GM12878 (cell line): Measurements from ENCODE around the gene CYP4F8.

Experiments used
- EGR1 ChIP-seq, 2 experiments: IDR thresholded peaks; 1 replicate in 1 of 2; 2 replicates in 1 of 2; pipeline ENCODE4 v1.6.1; 2011 to 2012; ENCODE audit warnings: low read depth in 2 of 2, low read length in 2 of 2, borderline replicate concordance in 1 of 2, mild to moderate bottlenecking in 1 of 2, moderate library complexity in 1 of 2
- JUND ChIP-seq: IDR thresholded peaks from 2 replicates; pipeline ENCODE4 v1.6.1; 2012; ENCODE audit warnings: low read depth, mild to moderate bottlenecking, low read length, improper control_type of control experiment, moderate library complexity
- MXI1 ChIP-seq: fragments of 150-350 bp; IDR thresholded peaks from 2 replicates; pipeline ENCODE4 v1.6.1; 2011; ENCODE audit warnings: low read depth, mild to moderate bottlenecking, inconsistent platforms, low read length, improper control_type of control experiment
- NFIC ChIP-seq: IDR thresholded peaks from 2 replicates; pipeline ENCODE4 v1.6.1; 2012; ENCODE audit warnings: low read depth, mild to moderate bottlenecking, inconsistent platforms, low read length, moderate library complexity
- POLR2A ChIP-seq: IDR thresholded peaks from 2 replicates; pipeline ENCODE4 v1.6.1; 2011; ENCODE audit warnings: low read depth, mild to moderate bottlenecking, low read length
- RFX5 ChIP-seq: IDR thresholded peaks from 2 replicates; pipeline ENCODE4 v1.6.1; 2011; ENCODE audit warnings: low read depth, low read length, improper control_type of control experiment
- TF ChIP-seq, protein P1 (sequence below): IDR thresholded peaks from 2 replicates; pipeline ENCODE4 v1.6.1; 2012; ENCODE audit warnings: mild to moderate bottlenecking, low read depth, low read length
- TF ChIP-seq, protein P2 (sequence below), 3 experiments: IDR thresholded peaks in 2 of 3; conservative IDR thresholded peaks in 1 of 3; 2 replicates each; pipeline ENCODE4 v1.5.1; 2011; ENCODE audit warnings: low read depth in 3 of 3, low read length in 3 of 3, mild to moderate bottlenecking in 3 of 3, control low read depth in 2 of 3, moderate library complexity in 2 of 3, inconsistent platforms in 1 of 3, mixed read lengths in 1 of 3; ENCODE audit not compliant: control insufficient read depth in 2 of 3, insufficient read depth in 1 of 3; ENCODE audit errors: extremely low read depth in 1 of 3
- TF ChIP-seq, protein P3 (sequence below): IDR thresholded peaks from 2 replicates; pipeline ENCODE4 v1.6.1; 2012; ENCODE audit warnings: low read depth, low read length, improper control_type of control experiment

DNA sequence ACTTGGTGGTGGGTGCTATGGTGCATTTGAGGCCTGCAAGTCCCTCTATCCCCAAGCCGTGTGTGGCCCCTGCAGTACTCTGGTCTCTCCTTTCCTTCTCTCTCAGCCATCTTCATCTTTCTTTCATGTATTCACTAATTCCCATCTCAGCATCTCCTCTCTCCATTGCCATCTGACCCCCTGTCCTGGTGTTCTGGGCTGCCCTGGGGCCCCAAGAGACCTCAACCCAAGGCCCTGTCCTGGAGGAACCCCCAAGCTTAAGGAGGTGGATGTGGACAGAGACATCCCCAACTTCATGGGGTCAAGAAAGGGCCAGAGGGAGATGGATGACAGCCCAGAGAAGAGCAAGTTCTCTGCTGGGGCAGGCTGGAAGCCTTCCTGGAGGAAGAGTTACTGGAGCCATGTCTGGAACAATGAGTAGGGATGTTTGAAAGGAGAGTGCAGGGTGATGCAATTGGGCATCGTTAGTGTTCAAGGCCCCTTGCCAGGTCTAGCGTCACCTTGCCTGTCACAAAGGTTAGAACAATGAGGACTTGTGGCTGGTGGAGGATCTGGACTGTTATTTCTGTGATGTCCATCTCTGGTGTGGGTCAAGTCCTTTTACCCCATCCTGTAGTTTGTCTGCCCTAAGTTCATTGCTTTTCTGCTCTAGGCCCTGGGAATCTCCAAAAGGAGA lies 29.2 kb downstream of the CYP4F8 start:
- TF ChIP-seq, protein P1, sequence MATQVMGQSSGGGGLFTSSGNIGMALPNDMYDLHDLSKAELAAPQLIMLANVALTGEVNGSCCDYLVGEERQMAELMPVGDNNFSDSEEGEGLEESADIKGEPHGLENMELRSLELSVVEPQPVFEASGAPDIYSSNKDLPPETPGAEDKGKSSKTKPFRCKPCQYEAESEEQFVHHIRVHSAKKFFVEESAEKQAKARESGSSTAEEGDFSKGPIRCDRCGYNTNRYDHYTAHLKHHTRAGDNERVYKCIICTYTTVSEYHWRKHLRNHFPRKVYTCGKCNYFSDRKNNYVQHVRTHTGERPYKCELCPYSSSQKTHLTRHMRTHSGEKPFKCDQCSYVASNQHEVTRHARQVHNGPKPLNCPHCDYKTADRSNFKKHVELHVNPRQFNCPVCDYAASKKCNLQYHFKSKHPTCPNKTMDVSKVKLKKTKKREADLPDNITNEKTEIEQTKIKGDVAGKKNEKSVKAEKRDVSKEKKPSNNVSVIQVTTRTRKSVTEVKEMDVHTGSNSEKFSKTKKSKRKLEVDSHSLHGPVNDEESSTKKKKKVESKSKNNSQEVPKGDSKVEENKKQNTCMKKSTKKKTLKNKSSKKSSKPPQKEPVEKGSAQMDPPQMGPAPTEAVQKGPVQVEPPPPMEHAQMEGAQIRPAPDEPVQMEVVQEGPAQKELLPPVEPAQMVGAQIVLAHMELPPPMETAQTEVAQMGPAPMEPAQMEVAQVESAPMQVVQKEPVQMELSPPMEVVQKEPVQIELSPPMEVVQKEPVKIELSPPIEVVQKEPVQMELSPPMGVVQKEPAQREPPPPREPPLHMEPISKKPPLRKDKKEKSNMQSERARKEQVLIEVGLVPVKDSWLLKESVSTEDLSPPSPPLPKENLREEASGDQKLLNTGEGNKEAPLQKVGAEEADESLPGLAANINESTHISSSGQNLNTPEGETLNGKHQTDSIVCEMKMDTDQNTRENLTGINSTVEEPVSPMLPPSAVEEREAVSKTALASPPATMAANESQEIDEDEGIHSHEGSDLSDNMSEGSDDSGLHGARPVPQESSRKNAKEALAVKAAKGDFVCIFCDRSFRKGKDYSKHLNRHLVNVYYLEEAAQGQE, result no peak
- TF ChIP-seq JUND (no peak), POLR2A (no peak), NFIC (no peak), MXI1 (no peak), RFX5 (no peak), EGR1 (IDR thresholded peaks at IDR 0.05; ENCODE audit: borderline replicate concordance in 1 of 2, low read depth in 2 of 2, low read length in 2 of 2) (no peak)
- TF ChIP-seq, protein P2, sequence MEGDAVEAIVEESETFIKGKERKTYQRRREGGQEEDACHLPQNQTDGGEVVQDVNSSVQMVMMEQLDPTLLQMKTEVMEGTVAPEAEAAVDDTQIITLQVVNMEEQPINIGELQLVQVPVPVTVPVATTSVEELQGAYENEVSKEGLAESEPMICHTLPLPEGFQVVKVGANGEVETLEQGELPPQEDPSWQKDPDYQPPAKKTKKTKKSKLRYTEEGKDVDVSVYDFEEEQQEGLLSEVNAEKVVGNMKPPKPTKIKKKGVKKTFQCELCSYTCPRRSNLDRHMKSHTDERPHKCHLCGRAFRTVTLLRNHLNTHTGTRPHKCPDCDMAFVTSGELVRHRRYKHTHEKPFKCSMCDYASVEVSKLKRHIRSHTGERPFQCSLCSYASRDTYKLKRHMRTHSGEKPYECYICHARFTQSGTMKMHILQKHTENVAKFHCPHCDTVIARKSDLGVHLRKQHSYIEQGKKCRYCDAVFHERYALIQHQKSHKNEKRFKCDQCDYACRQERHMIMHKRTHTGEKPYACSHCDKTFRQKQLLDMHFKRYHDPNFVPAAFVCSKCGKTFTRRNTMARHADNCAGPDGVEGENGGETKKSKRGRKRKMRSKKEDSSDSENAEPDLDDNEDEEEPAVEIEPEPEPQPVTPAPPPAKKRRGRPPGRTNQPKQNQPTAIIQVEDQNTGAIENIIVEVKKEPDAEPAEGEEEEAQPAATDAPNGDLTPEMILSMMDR (IDR thresholded peaks at IDR 0.05 in 2 of 3, conservative IDR thresholded peaks at IDR 0.05 in 1 of 3; ENCODE audit: control insufficient read depth in 2 of 3, extremely low read depth in 1 of 3, insufficient read depth in 1 of 3, low read depth in 3 of 3, low read length in 3 of 3), result no peak
- TF ChIP-seq, protein P3, sequence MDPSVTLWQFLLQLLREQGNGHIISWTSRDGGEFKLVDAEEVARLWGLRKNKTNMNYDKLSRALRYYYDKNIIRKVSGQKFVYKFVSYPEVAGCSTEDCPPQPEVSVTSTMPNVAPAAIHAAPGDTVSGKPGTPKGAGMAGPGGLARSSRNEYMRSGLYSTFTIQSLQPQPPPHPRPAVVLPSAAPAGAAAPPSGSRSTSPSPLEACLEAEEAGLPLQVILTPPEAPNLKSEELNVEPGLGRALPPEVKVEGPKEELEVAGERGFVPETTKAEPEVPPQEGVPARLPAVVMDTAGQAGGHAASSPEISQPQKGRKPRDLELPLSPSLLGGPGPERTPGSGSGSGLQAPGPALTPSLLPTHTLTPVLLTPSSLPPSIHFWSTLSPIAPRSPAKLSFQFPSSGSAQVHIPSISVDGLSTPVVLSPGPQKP, result no peak
